ENCODE data around the gene LDAF1.

The LDAF1 gene

GRCh38 chr16:21218153-21218552 lies 59.7 kb downstream of the LDAF1 start:
- DNase-seq, result peak in 1 of 3 donors; percentile 9
- peaks cover 0 to 16% (median 3%) of the 10 kb centered on the region in 5 experiments for H3K27me3 ChIP-seq (replicated peaks in 2 of 5; ENCODE audit: control insufficient read depth in 4 of 5, insufficient read depth in 5 of 5, low read length in 4 of 5)
- no peaks in the 10 kb centered on the region for H3K36me3 ChIP-seq (ENCODE audit: control insufficient read depth in 4 of 4, insufficient read depth in 4 of 4, low read length in 3 of 4)
- H3K4me3 ChIP-seq (ENCODE audit: control insufficient read depth in 1 of 7, extremely low read depth in 1 of 7, insufficient read depth in 4 of 7, low read depth in 2 of 7, low read length in 6 of 7), result no peak overlapping the region
- ChIA-PET CTCF (no interaction called here), POLR2A (no interaction called here)
- H3K9me3 ChIP-seq (ENCODE audit: control extremely low read depth in 1 of 5, control insufficient read depth in 4 of 5, insufficient read depth in 2 of 5, low read depth in 1 of 5, low read length in 4 of 5), result no peaks in the 10 kb centered on the region
- 75% methylated on average over 5 of the region's 7 CpGs for WGBS (ENCODE audit: insufficient coverage)
- H3K4me1 ChIP-seq (ENCODE audit: control extremely low read depth in 1 of 4, control insufficient read depth in 4 of 4, insufficient read depth in 4 of 4, low read length in 3 of 4), result no peaks in the 10 kb centered on the region
- H3K27ac ChIP-seq (ENCODE audit: insufficient read depth in 1 of 2, low read depth in 1 of 2, low read length in 2 of 2, poor library complexity in 1 of 2, severe bottlenecking in 2 of 2), result no peak overlapping the region

DNA sequence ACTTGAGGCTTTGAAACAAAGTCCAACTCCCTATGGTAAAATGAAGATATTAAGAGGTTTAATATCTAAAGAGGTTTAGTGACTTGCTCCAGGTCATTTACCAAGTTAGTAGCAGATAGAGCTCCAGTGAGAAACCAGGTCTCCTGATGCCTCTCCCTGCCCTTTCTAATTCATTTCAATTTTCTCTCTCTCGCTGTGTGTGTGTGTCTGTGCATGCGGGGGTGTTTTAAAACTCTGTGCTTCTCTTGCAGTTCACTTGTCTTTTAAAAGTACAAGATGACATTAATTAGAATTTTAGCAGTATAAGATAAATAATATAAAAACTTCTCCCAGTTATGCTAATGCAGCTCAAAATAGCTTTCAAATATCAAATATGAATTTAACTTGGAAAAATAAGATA lies 61.1 kb downstream of the LDAF1 start:
- Histone ChIP-seq H3K9me3 (ENCODE audit: control extremely low read depth in 1 of 5, control insufficient read depth in 4 of 5, insufficient read depth in 2 of 5, low read depth in 1 of 5, low read length in 4 of 5) (no peaks in the 10 kb centered on the region), H3K4me1 (ENCODE audit: control extremely low read depth in 1 of 4, control insufficient read depth in 4 of 4, insufficient read depth in 4 of 4, low read length in 3 of 4) (no peaks in the 10 kb centered on the region), H3K36me3 (ENCODE audit: control insufficient read depth in 4 of 4, insufficient read depth in 4 of 4, low read length in 3 of 4) (no peaks in the 10 kb centered on the region), H3K27ac (ENCODE audit: insufficient read depth in 1 of 2, low read depth in 1 of 2, low read length in 2 of 2, poor library complexity in 1 of 2, severe bottlenecking in 2 of 2) (no peak overlapping the region), H3K27me3 (replicated peaks in 2 of 5; ENCODE audit: control insufficient read depth in 4 of 5, insufficient read depth in 5 of 5, low read length in 4 of 5) (peaks cover 2 to 12% (median 4%) of the 10 kb centered on the region in 5 experiments), H3K4me3 (ENCODE audit: control insufficient read depth in 1 of 7, extremely low read depth in 1 of 7, insufficient read depth in 4 of 7, low read depth in 2 of 7, low read length in 6 of 7) (no peak overlapping the region)
- WGBS (ENCODE audit: insufficient coverage), result no CpG with 5 or more reads among the region's 2 CpGs
- ChIA-PET CTCF (no interaction called here), POLR2A (no interaction called here)
- DNase-seq, result no peak

DNA sequence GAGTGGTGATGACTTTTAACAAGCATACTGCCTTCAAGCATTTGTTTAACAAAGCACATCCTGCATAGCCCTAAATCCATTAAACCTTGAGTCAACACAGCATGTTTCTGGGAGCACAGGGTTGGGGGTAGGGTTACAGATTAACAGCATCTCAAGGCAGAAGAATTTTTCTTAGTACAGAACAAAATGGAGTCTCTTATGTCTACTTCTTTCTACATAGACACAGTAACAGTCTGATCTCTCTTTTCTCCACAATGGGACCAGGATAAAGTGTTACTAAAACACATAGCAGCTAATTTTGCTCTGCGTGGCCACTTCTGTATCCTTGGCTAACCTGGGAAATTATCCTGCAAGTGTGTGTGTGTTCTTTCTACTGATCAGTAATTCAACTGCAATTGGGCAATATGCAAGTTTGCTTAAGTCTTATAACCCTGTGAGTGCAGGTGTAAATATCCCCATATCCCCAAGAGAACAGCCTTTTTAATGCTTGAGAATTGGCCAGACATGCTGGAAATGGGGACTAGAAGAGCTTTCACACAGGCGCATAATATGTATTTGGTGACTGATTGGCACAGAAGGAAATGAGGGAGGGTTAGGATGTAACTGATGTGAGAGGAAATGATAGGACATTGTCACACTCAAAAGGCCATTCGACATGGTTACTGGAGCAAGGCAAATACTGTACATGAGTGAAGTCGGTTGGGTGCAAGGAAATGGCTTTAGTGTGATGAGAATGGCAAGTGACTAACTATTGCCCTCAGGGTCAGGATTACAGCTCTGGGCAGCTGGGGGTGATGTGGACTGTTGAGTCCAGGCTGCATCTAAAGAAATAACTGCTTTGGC lies 64.2 kb downstream of the LDAF1 start:
- H3K9me3 ChIP-seq (ENCODE audit: control extremely low read depth in 1 of 5, control insufficient read depth in 4 of 5, insufficient read depth in 2 of 5, low read depth in 1 of 5, low read length in 4 of 5), result no peaks in the 10 kb centered on the region
- no peak overlapping the region for H3K4me3 ChIP-seq (ENCODE audit: control insufficient read depth in 1 of 7, extremely low read depth in 1 of 7, insufficient read depth in 4 of 7, low read depth in 2 of 7, low read length in 6 of 7)
- CTCF ChIA-PET, result no interaction called here
- no peaks in the 10 kb centered on the region for H3K4me1 ChIP-seq (ENCODE audit: control extremely low read depth in 1 of 4, control insufficient read depth in 4 of 4, insufficient read depth in 4 of 4, low read length in 3 of 4)
- 95% methylated on average over 3 of the region's 4 CpGs for WGBS (ENCODE audit: insufficient coverage)
- no peak overlapping the region for H3K27ac ChIP-seq (ENCODE audit: insufficient read depth in 1 of 2, low read depth in 1 of 2, low read length in 2 of 2, poor library complexity in 1 of 2, severe bottlenecking in 2 of 2)
- DNase-seq, result no peak
- POLR2A ChIA-PET, result no interaction called here
- H3K36me3 ChIP-seq (ENCODE audit: control insufficient read depth in 4 of 4, insufficient read depth in 4 of 4, low read length in 3 of 4), result no peaks in the 10 kb centered on the region
- H3K27me3 ChIP-seq (replicated peaks in 2 of 5; ENCODE audit: control insufficient read depth in 4 of 5, insufficient read depth in 5 of 5, low read length in 4 of 5), result peaks cover 2 to 15% (median 8%) of the 10 kb centered on the region in 5 experiments

- Histone ChIP-seq H3K27ac (ENCODE audit: insufficient read depth in 1 of 2, low read depth in 1 of 2, low read length in 2 of 2, poor library complexity in 1 of 2, severe bottlenecking in 2 of 2) (no peak overlapping the region), H3K9me3 (ENCODE audit: control extremely low read depth in 1 of 5, control insufficient read depth in 4 of 5, insufficient read depth in 2 of 5, low read depth in 1 of 5, low read length in 4 of 5) (no peaks in the 10 kb centered on the region), H3K27me3 (replicated peaks in 2 of 5; ENCODE audit: control insufficient read depth in 4 of 5, insufficient read depth in 5 of 5, low read length in 4 of 5) (peaks cover 2 to 18% (median 13%) of the 10 kb centered on the region in 5 experiments), H3K4me3 (ENCODE audit: control insufficient read depth in 1 of 7, extremely low read depth in 1 of 7, insufficient read depth in 4 of 7, low read depth in 2 of 7, low read length in 6 of 7) (no peak overlapping the region), H3K4me1 (ENCODE audit: control extremely low read depth in 1 of 4, control insufficient read depth in 4 of 4, insufficient read depth in 4 of 4, low read length in 3 of 4) (no peaks in the 10 kb centered on the region), H3K36me3 (ENCODE audit: control insufficient read depth in 4 of 4, insufficient read depth in 4 of 4, low read length in 3 of 4) (no peaks in the 10 kb centered on the region)
- 78% methylated on average over 5 of the region's 9 CpGs for WGBS (ENCODE audit: insufficient coverage)
- ChIA-PET POLR2A (no interaction called here), CTCF (no interaction called here)
- no peak for DNase-seq
Measured at GRCh38 chr16:21223787-21224186, 65.3 kb downstream of the LDAF1 start.

- POLR2A ChIA-PET, result no interaction called here
- Histone ChIP-seq H3K9me3 (ENCODE audit: control extremely low read depth in 1 of 5, control insufficient read depth in 4 of 5, insufficient read depth in 2 of 5, low read depth in 1 of 5, low read length in 4 of 5) (no peaks in the 10 kb centered on the region), H3K4me3 (ENCODE audit: control insufficient read depth in 1 of 7, extremely low read depth in 1 of 7, insufficient read depth in 4 of 7, low read depth in 2 of 7, low read length in 6 of 7) (no peak overlapping the region), H3K36me3 (ENCODE audit: control insufficient read depth in 4 of 4, insufficient read depth in 4 of 4, low read length in 3 of 4) (no peaks in the 10 kb centered on the region), H3K27ac (ENCODE audit: insufficient read depth in 1 of 2, low read depth in 1 of 2, low read length in 2 of 2, poor library complexity in 1 of 2, severe bottlenecking in 2 of 2) (no peak overlapping the region), H3K27me3 (replicated peaks in 2 of 5; ENCODE audit: control insufficient read depth in 4 of 5, insufficient read depth in 5 of 5, low read length in 4 of 5) (peaks cover 2 to 19% (median 12%) of the 10 kb centered on the region in 5 experiments), H3K4me1 (ENCODE audit: control extremely low read depth in 1 of 4, control insufficient read depth in 4 of 4, insufficient read depth in 4 of 4, low read length in 3 of 4) (no peaks in the 10 kb centered on the region)
- CTCF ChIA-PET, result no interaction called here
- WGBS (ENCODE audit: insufficient coverage), result no CpG with 5 or more reads among the region's 2 CpGs
- DNase-seq, result no peak
Measured at GRCh38 chr16:21224800-21225199, 66.3 kb downstream of the LDAF1 start.

DNA sequence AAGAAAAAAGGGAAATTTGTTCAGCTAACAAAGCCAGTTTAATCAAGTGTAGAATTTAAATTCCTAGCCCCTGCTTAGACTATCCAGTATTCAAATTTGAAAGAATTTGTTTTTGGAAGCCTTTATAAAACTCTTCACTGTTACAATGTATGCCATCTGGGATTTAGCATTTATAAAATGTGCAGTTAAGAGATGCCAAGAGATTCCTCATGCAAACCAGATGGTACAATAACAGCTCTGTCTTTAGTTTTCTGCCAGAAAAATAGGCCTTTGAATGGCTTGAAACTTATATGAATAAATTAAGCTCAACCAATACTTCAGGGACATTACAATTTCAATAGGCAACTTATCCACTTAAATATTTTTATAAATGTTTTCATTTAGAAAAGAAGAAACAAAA lies 68.3 kb downstream of the LDAF1 start:
- POLR2A ChIA-PET, result no interaction called here
- H3K27me3 ChIP-seq (replicated peaks in 2 of 5; ENCODE audit: control insufficient read depth in 4 of 5, insufficient read depth in 5 of 5, low read length in 4 of 5), result peaks cover 2 to 16% (median 12%) of the 10 kb centered on the region in 5 experiments
- DNase-seq, result no peak

GRCh38 chr16:21227866-21228265 lies 69.4 kb downstream of the LDAF1 start:
- no peak for DNase-seq
- POLR2A ChIA-PET, result no interaction called here
- no peaks in the 10 kb centered on the region for H3K36me3 ChIP-seq (ENCODE audit: control insufficient read depth in 4 of 4, insufficient read depth in 4 of 4, low read length in 3 of 4)
- H3K27me3 ChIP-seq (replicated peaks in 2 of 5; ENCODE audit: control insufficient read depth in 4 of 5, insufficient read depth in 5 of 5, low read length in 4 of 5), result peaks cover 2 to 13% (median 11%) of the 10 kb centered on the region in 5 experiments
- no peaks in the 10 kb centered on the region for H3K9me3 ChIP-seq (ENCODE audit: control extremely low read depth in 1 of 5, control insufficient read depth in 4 of 5, insufficient read depth in 2 of 5, low read depth in 1 of 5, low read length in 4 of 5)
- no peak overlapping the region for H3K4me3 ChIP-seq (ENCODE audit: control insufficient read depth in 1 of 7, extremely low read depth in 1 of 7, insufficient read depth in 4 of 7, low read depth in 2 of 7, low read length in 6 of 7)
- CTCF ChIA-PET, result no interaction called here
- H3K27ac ChIP-seq (ENCODE audit: insufficient read depth in 1 of 2, low read depth in 1 of 2, low read length in 2 of 2, poor library complexity in 1 of 2, severe bottlenecking in 2 of 2), result no peak overlapping the region
- H3K4me1 ChIP-seq (ENCODE audit: control extremely low read depth in 1 of 4, control insufficient read depth in 4 of 4, insufficient read depth in 4 of 4, low read length in 3 of 4), result no peaks in the 10 kb centered on the region

More for the DNA sequence above, 68.3 kb downstream of the LDAF1 start:
- no peak overlapping the region for H3K4me3 ChIP-seq (ENCODE audit: control insufficient read depth in 1 of 7, extremely low read depth in 1 of 7, insufficient read depth in 4 of 7, low read depth in 2 of 7, low read length in 6 of 7)
- H3K9me3 ChIP-seq (ENCODE audit: control extremely low read depth in 1 of 5, control insufficient read depth in 4 of 5, insufficient read depth in 2 of 5, low read depth in 1 of 5, low read length in 4 of 5), result no peaks in the 10 kb centered on the region
- H3K27ac ChIP-seq (ENCODE audit: insufficient read depth in 1 of 2, low read depth in 1 of 2, low read length in 2 of 2, poor library complexity in 1 of 2, severe bottlenecking in 2 of 2), result no peak overlapping the region
- no peaks in the 10 kb centered on the region for H3K36me3 ChIP-seq (ENCODE audit: control insufficient read depth in 4 of 4, insufficient read depth in 4 of 4, low read length in 3 of 4)
- H3K4me1 ChIP-seq (ENCODE audit: control extremely low read depth in 1 of 4, control insufficient read depth in 4 of 4, insufficient read depth in 4 of 4, low read length in 3 of 4), result no peaks in the 10 kb centered on the region
- CTCF ChIA-PET, result no interaction called here
